Smooth muscle cell (in vitro differentiated cells): ENCODE results near the gene CST9. TPM values are rescaled to one million over a fixed set of nuclear protein-coding genes. Genes with fewer than 3 reads are reported as not detected.

Experiments used
- DNase-seq: peaks from one replicate; lab custom pipeline; 2025; ENCODE audit not compliant: unreplicated experiment; lab: John Stamatoyannopoulos, UW
- H2AFZ ChIP-seq: fragments of 200-600 bp; sonication (generic); 2 replicates; pipeline ENCODE4 v1.6.0; 2016; ENCODE audit warnings: antibody characterized with exemption, low read depth, mild to moderate bottlenecking
- H3F3A ChIP-seq: fragments of 200-600 bp; sonication (generic); 2 replicates; pipeline ENCODE4 v1.6.0; 2017; ENCODE audit warnings: antibody characterized with exemption, low read depth
- H3K27ac ChIP-seq: fragments of 200-600 bp; sonication (generic); 2 replicates; pipeline ENCODE4 v1.5.1; 2016; ENCODE audit warnings: low read depth, mild to moderate bottlenecking
- H3K27me3 ChIP-seq: fragments of 200-600 bp; sonication (generic); 2 replicates; pipeline ENCODE4 v1.6.1; 2016; ENCODE audit warnings: low read depth, mild to moderate bottlenecking
- H3K36me3 ChIP-seq: fragments of 200-600 bp; sonication (generic); 2 replicates; pipeline ENCODE4 v1.5.1; 2016; ENCODE audit warnings: low read depth
- H3K4me1 ChIP-seq: fragments of 200-600 bp; sonication (generic); 2 replicates; pipeline ENCODE4 v1.5.1; 2016; ENCODE audit warnings: low read depth
- H3K4me2 ChIP-seq: fragments of 200-600 bp; sonication (generic); 2 replicates; pipeline ENCODE4 v1.6.0; 2016; ENCODE audit warnings: mild to moderate bottlenecking
- H3K4me3 ChIP-seq: fragments of 200-600 bp; sonication (generic); 2 replicates; pipeline ENCODE4 v1.5.1; 2016; ENCODE audit warnings: mild to moderate bottlenecking
- H3K79me2 ChIP-seq: fragments of 200-600 bp; sonication (generic); 2 replicates; pipeline ENCODE4 v1.6.0; 2016; ENCODE audit warnings: low read depth, mild to moderate bottlenecking
- H3K9ac ChIP-seq: fragments of 200-600 bp; sonication (generic); 2 replicates; pipeline ENCODE4 v1.6.0; 2016; ENCODE audit warnings: low read depth
- H3K9me3 ChIP-seq: fragments of 200-600 bp; sonication (generic); replicated peaks from 2 replicates; pipeline ENCODE4 v1.5.1; 2016; ENCODE audit warnings: low read depth
- H4K20me1 ChIP-seq: fragments of 200-600 bp; sonication (generic); 2 replicates; pipeline ENCODE4 v1.6.0; 2016; ENCODE audit warnings: low read depth
- CTCF ChIP-seq: fragments of 200-600 bp; sonication (generic); IDR thresholded peaks from 2 replicates; pipeline ENCODE4 v1.5.1; 2017; ENCODE audit warnings: borderline replicate concordance, mild to moderate bottlenecking, antibody characterized with exemption; ENCODE audit not compliant: insufficient read depth, poor library complexity, severe bottlenecking
- WGBS: methylation state at CpG from one replicate; pipeline ENCODE4 v1.1.7; 2016; ENCODE audit warnings: low lambda C conversion rate; 5-methylcytosine and 5-hydroxymethylcytosine counted together
- polyA plus RNA-seq: library from polyadenylated mRNA; unstranded; fragments of >200 nt; fragmentation: Nextera tagmentation; extraction: Ambion mirVana; gene quantifications from 2 replicates; pipeline ENCODE4 v1.2.1, GENCODE V29; 2016
- total RNA-seq: library from RNA; depleted of rRNA; stranded (reverse); fragments of >200 nt; gene quantifications from 2 replicates; pipeline ENCODE4 v1.2.3, GENCODE V29; 2014

CST9 gene
- total and polyA plus RNA-seq, 2 experiments from 2014 or later: not detected

- Histone ChIP-seq H3K4me2 (no peak overlapping the region), H2AFZ (no peak overlapping the region), H3K79me2 (no peaks in the 10 kb centered on the region), H3K4me3 (no peak overlapping the region), H3K4me1 (no peaks in the 10 kb centered on the region), H3K9me3 (no peaks in the 10 kb centered on the region), H3K27me3 (no peaks in the 10 kb centered on the region), H3K27ac (no peak overlapping the region), H3K9ac (no peak overlapping the region), H3K36me3 (no peaks in the 10 kb centered on the region), H3F3A (no peaks in the 10 kb centered on the region), H4K20me1 (no peaks in the 10 kb centered on the region)
- 84% methylated on average over 1 of the region's 1 CpG for WGBS
- no peak for TF ChIP-seq CTCF
- DNase-seq: no peak
Observed at GRCh38 chr20:23649830-23650417, 44.2 kb upstream of the CST9 start.

DNA sequence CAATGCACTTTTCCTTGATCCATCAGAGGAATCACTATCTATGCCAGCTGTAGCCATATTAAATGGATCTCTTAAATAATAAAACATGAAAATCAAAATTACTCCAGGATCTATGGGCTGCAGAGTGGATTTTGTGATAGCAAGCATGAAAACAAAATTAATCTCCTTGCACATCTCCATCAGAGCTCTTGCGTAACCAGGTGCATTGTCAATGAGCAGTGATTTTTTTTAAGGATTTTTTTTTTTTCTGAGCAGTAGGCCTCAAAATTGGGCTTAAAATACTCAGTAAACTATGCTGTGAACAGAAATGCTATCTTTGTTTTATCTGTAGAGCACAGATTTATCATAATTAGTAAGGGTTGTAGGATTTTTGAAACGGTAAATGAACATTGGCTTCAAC, 43.5 kb upstream of the CST9 start:
- no peak overlapping the region for H3K9ac ChIP-seq
- no peak overlapping the region for H2AFZ ChIP-seq
- 98% methylated on average over 2 of the region's 2 CpGs for WGBS
- no peak for TF ChIP-seq CTCF
- no peak overlapping the region for H3K27ac ChIP-seq
- no peak overlapping the region for H3K4me2 ChIP-seq
- no peaks in the 10 kb centered on the region for H3K9me3 ChIP-seq
- H4K20me1 ChIP-seq: no peaks in the 10 kb centered on the region
- no peaks in the 10 kb centered on the region for H3K79me2 ChIP-seq
- H3K4me1 ChIP-seq: no peaks in the 10 kb centered on the region
- H3K27me3 ChIP-seq: no peaks in the 10 kb centered on the region
- DNase-seq: no peak
- H3F3A ChIP-seq: no peaks in the 10 kb centered on the region
- H3K36me3 ChIP-seq: no peaks in the 10 kb centered on the region
- H3K4me3 ChIP-seq: no peak overlapping the region

DNA sequence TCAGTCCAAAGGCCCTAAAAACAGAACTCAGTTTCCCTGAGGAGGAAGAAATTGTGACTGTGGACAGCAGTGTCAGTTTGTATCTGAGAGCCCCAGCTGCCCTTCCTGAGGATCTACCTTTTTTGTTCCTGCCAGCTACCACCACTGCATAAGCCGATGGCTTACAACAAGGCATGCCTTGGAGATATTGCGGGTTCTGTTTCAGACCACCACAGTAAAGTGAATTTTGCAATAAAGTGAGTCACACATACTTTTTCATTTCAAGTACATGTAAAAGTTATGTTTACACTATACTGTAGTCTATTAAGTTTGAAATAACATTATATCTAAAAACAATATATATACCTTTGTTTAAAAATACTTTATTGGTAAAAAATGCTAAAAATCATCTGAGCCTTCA, 41.6 kb upstream of the CST9 start:
- Histone ChIP-seq H3K9ac (no peak overlapping the region), H3K4me2 (no peak overlapping the region), H4K20me1 (no peaks in the 10 kb centered on the region), H3K4me3 (no peak overlapping the region), H3K9me3 (no peaks in the 10 kb centered on the region), H3K4me1 (no peaks in the 10 kb centered on the region), H3F3A (peaks cover 10% of the 10 kb centered on the region), H3K27ac (no peak overlapping the region), H2AFZ (no peak overlapping the region), H3K36me3 (no peaks in the 10 kb centered on the region), H3K27me3 (no peaks in the 10 kb centered on the region), H3K79me2 (no peaks in the 10 kb centered on the region)
- no peak for TF ChIP-seq CTCF
- no peak for DNase-seq
- WGBS: 52% methylated on average over 2 of the region's 2 CpGs
